Stimulated activated naive CD4-positive, alpha-beta T cell (primary cell): ENCODE measurements around the gene FHDC1.

Experiments used
- DNase-seq, 6 experiments: peaks; one replicate each; lab custom pipeline; 2025; lab: John Stamatoyannopoulos, UW

FHDC1 gene

DNA sequence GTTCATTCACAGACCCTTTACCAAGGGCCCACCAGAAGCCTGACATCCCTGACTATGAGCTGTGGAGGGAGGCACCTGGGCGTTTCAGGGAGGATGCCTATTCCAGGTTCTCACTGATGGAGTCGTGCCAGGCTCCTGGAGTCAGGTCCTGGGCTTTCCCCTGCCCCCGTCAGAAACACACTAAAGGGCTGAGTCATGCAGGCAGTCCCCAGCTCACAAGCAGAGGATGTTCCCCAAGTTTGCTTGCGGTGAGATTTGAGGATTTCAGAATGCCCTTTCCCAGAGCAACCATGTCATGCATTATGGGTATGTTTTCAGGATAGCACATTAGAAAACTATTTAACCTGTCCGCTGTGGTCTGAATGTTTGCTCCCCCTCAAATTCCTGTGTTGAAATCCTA lies 45.2 kb downstream of the FHDC1 start:
- no peak for DNase-seq

DNA sequence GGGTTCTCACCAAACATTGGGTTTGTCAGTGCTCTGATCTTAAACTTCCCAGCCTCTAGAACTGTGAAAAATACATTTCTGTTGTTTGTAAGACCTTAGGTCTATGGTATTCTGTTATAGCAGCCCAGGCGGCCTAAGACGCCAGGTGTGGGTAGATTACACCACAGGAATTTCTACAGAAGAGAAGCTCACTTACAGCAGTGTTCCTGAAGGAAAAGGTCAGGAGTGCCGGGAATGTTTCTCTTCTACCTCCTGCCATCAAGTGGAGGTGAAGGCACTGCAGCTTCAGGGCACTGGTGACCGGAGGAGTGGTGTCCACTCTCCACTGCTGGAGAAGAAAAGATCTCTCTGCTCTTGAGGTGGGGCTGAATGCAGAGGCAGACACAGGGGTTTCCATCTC lies 45.7 kb downstream of the FHDC1 start:
- DNase-seq = no peak

DNA sequence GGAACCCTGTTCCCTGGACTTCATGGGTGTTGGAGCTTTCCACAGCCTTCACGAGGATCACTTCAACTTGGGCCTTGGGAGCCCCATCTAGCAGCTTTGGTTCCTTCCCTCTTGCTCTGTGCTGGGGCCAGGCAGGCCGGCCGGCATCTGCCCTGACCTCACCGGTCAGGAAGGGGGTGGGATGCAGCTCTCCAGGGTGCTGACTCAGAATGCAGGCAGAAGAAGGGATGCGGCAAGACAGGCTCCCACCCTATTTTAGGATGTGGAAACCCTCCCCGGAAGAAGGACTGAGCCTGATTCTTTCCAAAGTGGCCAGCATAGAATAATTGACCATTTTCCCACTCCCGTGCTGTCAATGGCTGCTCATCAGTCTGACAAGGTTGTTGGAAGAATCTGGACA lies 47.1 kb downstream of the FHDC1 start:
- DNase-seq = no peak

DNA sequence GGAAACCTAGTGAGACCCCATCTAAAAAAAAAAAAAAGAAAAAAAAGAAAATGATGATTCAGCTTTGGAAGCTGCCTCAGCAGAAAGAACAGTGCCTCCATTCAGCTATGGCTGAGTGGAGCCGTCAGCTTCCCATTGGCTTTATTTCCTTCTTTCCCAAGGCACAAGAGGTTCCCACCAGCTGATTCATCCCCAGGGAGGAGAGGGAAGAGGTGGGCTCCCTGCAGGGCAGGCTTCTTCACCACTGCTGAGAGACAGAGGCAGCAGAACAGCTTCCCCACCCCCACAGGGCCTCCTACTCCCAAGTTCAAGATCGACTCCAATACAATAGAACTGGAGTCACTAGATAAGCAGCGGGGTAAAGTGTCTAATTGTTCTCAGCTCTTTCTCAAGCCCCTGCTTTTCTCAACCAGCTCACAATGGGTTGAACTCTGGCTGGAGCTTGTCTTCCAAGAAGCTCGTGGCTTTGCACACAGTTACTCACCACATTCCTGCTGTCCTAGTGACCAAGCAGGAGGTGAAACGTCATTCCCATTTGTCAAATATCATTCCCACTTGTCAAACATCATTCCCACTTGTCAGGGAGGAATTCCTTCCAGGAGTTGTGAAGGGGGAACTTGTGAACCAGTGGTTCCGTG lies 47.8 kb downstream of the FHDC1 start:
- DNase-seq = no peak

DNA sequence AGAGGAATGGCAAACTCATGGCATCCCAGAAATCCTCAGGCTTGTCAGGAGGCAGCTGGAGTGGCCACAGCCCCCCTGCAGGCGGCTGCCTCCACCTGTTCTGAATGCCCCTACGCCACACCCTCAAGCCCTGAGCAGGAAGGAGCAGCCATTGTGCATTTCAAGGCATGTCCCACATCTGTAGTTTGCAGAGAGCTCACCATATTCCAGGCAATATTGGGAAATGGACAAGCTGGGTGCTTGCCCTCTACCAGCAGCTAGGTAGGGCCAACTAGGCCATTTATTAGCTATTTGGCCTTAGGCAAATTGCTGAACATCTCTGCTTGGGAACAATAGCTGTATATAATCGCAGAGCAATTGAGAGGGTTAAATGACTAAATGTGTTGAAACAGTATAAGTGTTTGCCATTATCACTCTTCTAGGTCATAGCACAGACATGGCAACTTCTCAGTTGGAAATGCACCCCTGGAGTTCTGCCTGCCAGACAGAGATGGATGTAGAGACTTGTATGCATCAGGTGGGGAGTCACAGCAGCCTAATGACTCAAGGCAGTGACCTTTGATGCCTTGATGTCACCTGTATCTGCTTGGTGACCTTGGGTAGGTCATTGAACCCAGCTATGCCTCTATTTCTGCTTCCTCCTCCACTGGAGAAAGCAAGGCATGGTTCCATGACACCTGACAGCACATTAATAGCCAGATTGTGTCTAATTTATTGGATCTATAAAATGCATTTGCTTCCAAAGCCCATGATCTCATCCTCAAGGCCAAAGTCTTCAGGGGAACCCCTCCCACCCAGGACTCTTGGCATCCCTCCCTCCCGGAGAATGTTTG lies 52.8 kb downstream of the FHDC1 start:
- no peak for DNase-seq

DNA sequence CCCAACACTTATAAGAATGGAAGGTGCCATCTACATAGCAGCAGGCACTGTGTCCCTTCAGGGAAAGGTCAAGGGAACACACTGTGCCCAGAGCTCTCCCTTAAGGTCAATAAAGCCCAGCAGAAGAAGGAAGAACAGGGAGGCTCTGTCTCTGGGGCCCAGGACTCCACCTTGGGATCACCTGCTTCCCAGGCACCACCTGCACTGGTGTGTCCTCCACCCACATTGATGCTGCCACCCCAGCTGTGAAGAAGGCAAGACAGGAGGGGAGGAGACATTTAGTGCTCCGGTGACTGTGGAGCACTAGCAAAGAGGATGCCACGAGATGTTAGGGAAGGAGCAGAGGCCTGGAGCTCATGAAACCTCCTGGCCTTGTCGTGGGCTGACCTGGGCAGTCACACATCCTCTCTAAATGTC lies 53.4 kb downstream of the FHDC1 start:
- DNase-seq = no peak

DNA sequence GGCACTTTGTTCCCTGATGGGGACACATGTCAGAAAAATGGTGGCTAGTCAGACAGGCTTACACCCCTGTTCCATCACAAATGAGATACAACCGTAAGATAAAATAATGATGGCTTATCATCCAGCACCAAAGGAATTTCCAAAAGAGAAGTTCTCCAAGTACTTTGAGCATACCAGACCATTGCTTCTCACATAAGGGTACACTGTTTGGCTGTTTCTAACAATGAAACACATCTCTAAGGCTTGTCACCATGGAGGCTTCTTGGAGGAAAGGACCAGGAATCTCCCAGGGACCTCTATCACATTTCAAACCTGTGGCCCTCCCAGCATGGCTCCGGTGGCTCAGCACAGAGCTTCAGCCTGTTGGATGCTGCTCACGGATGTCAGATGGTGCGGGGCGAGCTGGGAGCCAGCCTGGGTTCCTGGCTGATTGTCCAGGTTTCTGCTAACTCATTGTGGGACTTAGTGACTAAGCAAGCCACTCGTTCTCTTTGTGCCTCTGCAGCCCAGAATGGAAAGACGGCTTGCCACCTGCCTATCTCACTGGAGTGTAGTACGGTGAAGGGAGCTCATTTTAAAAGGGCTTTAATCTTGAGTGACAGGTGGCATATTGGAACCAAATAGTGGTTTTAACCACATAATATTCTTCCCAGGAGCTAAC lies 54.5 kb downstream of the FHDC1 start:
- DNase-seq = no peak

DNA sequence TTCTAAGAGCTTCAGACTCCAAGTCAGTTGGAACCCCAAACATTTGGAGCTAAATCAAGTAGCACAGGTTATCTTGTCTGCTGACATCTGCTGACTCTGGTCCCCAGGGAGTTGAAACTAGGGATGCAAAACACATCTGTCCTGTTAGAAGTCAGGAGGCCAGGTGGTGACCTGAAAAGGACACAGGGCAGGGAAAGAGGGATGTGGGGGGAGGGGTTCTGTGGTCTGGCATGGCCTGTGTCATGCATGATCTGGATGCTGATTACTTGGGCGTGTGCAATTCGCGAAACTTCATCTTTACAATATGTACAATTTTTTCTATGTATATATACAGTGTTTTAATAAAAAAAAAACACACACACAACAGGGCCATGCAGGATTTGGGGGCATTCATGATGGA lies 55.3 kb downstream of the FHDC1 start:
- no peak for DNase-seq

DNA sequence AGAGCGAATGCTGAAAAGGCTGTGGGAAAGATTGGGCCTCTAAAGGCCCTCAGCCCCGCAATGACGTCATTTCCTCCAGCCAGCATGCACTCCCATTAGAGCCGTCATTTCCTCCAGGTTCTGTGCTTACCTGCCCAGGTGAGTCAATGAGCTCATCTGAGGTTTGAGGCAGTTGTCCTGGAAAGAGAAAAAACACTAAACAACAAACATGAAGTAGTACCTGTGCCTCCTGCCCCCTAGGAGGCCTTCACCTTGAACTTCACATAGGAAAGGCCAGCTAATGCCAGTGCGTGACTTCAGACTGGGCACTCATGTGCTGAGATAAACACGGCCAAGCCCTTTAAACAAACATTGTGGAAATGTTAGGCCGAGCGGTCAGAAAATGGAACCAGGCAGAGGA lies 55.9 kb downstream of the FHDC1 start:
- DNase-seq = no peak

DNA sequence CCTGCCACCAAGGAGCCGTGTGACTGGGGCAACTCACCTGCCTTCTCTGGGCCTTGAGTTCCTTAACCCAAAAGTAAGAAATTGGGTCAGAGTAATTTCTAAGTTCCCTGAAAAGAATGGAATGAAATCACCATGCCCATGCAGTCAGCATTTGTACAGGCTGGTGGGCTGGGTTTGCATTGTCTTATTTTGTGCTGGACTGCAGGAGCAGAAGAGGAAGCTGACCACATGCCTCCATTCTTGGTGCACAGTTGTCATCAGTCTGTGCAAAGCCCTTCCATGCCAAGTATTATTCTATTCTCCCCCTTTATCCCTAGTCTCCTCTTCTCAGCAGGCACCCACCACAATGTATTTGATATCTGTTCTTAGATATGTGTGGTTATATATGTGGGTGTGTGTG lies 56.3 kb downstream of the FHDC1 start:
- no peak for DNase-seq

DNA sequence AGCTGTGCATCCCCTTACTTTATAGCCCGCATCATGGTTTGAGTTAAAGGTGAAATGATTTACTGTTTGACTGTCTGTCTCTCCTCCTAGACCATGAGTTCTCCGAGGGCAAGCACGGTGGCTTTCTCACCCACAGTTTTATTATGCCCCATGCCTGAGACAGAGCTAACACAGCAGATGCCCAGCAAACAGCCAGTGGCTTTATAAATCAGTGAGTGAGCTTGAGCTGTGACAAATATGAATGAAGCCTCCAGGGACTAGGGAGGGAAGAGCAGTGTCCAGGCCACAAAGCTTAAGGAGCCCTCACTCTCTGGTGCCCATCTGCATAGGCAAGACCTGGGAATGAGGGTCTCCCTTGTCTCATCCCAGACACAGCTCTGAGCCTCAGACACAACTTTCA lies 57.9 kb downstream of the FHDC1 start:
- no peak for DNase-seq

DNA sequence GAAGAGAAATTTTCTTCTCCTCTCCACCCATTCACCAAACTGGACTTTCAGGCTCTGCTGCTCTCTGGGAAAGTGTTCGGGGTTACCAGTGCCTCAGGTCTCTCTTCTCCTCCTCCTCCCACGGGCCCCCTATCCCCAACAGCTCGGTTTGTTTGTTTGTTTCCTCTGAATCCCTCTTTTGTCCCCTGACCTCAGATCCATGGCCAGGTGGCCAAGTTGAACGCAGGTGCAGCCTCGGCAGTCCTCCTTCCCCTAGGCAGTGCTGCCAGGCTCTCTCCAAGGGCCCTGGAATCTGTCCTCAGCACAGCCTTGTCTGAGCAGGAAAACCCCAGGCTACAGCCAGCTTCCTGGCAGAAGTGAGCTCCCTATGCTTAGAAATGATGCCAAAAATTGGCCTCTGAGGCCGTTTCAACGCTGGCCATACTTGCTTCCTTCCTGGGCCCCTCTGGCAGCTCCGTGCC lies 60.0 kb downstream of the FHDC1 start:
- DNase-seq = no peak

DNA sequence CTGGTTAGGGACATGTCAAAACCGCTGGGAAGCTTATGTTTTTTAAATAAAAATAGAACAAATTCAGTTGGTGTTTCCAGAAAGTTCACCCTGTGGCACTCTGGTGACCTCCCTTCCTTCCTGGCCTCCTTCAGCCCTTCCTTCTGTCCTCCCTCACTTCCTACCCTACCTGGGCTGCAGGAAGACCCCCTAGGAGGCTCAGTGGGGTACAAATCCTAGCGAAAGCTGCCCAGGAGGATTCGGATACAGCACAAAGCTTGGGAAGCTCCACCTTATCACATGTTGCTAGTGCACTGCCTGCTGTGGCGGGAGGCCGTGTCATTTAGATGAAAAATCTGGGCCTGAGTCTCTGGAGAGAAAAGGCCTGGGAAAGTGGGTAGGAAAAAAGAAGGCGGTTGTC lies 60.5 kb downstream of the FHDC1 start:
- DNase-seq = no peak

DNA sequence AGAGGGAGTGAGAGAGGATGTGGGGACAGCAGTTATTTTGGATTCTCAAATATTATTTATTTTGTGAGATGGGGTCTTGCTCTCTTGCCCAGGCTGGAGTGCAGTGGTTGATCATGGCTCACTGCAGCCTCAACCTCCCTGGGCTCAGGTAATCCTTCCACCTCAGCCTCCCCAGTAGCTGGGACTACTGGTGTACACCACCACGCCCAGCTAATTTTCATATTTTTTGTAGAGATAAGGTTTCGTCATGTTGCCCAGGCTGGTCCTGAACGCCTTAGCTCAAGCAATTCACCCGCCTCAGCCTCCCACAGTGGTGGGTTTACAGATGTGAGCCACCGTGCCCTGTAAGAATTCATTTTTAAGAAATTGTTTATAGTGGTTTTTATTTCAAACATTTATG lies 61.2 kb downstream of the FHDC1 start:
- DNase-seq = no peak

DNA sequence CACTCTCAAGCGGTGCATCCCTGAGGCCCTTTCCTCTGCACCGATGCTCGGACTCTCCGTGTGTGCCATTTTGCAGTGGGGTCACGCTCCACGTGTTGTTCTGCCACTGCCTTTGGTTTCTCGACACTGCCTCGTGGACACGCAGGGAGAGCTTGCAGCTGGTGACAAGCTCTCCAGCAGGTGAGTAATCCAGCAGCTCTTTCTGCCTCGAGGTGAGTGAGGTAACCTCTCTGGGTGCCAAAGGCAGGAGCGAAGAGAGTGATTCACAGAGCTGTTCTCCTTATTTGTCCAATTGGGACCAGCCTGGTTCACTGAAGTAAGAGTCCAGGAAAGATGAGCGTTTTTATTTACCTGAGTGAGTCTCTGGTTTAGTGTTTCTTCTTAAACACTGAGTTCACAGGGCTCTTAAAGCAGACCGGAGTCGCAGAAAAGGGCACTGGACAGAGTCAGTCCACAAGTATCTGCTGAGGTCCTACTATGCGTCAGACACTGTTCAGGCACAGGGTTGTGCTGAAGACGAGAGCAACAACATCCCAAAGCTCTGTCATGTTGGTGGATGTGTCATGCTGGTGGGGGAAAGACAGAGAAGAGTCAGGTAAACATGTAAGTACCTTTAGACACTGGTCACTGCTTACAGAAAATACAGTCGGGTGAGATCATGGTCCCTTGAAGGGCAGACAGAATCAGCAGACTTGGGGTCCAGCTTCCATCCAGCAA lies 61.8 kb downstream of the FHDC1 start:
- DNase-seq = no peak

DNA sequence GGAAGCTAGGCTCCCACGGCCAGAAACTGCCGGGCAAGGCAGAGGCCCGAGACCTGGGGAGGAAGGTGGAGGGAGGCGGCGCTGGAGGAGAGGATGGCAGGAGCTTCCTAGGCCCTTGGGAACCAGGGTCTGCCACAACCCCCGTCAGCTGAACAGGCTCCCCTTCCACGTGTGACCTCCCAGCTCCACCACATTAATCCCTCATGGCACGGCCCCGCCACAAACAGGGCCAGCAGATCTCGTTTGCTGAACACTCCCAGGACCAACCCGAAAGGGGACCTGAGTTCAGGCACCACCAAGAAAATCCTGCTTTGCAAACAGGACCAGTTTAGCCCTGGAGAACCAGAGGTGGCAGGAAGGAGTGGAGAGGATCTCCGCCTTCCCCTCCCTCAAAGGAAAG lies 62.7 kb downstream of the FHDC1 start:
- DNase-seq = no peak

DNA sequence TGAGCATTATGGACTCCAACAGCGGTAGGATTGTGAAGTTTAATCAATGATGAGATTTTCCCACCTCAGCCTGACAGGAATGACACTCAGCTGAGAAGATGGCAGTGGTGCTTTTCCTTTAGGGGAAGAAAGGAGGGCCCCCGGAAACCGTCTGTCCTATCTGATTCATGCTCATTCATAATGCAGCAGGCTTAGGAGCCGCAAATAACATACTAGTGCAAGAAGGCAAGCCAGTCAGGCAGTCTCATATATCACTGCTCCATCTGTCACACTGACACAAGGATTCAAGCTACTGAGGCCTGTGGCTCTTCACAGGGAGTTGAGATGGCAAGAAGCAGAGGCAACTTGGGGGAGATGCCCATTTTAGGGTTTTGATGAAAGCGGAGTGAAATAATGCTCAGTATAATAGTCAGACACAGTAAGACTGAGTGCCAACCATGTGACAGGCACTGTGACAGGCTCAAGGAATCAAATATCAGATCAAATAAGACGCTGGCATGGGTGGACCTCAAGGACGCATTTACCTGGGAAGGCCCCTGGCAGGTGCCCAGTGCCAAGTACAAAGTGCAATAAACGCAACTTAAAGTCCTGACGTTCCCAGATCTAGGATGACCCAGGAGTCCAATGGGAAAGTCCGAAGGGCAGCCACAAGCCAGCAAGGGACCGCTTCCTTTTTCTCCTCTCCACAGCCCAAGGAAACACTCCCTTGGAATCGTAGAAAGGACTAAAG lies 63.4 kb downstream of the FHDC1 start:
- no peak for DNase-seq

DNA sequence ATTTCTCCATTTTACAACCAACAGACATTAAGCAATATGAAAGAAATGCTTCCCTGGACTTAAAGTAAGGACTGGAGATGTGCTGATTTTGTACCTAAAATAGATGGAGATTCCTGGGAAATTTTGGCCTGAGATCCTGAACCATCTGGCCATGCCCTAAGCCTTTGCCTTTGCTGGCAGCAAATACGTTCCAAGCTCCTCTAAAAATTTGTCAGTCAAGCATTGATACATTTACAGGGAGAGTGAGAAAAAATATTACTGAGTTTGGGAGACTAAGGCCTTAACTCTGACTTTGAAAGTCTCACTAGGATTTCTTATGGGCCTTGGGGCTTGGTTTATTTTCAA lies 63.9 kb downstream of the FHDC1 start:
- no peak for DNase-seq

DNA sequence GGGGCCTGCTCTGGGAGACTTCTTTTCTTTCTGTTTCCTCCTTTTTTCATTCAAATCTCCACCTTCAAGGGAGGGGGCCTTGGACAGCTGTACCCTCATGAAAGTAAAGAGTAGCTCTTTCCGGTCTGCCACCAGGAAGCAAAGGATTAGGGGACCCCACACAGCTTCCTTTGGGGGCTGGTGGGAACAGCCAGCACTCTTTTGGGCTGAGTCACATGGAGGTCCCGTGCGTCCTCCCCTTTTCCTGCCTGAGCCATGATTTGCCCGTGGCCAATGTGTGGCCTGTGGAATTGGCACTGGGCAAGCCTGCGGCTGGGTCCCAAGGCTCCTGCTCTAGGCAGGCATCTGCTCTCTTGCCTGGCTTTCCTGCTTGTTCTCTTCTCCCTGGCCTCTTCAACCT lies 65.5 kb downstream of the FHDC1 start:
- DNase-seq = no peak

DNA sequence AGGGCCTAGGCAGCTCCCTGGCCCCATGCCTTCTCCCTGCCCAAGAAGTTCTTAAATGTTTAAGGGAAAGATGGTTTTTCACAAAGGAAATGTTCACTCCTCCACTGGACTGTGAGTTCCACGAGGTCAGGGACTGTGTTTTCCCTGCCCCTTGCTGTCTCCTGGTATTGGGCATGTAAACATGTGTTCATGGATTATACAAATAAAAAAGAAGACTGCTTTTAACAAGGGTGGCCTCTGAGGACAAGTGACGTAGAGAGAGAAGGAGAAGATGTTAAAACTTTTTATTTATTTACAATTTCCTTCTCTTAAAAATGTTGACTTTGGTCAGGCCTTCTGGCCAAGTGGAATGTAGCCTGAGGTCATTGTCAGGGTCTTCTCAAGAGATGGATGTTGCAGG lies 66.0 kb downstream of the FHDC1 start:
- DNase-seq = no peak

DNA sequence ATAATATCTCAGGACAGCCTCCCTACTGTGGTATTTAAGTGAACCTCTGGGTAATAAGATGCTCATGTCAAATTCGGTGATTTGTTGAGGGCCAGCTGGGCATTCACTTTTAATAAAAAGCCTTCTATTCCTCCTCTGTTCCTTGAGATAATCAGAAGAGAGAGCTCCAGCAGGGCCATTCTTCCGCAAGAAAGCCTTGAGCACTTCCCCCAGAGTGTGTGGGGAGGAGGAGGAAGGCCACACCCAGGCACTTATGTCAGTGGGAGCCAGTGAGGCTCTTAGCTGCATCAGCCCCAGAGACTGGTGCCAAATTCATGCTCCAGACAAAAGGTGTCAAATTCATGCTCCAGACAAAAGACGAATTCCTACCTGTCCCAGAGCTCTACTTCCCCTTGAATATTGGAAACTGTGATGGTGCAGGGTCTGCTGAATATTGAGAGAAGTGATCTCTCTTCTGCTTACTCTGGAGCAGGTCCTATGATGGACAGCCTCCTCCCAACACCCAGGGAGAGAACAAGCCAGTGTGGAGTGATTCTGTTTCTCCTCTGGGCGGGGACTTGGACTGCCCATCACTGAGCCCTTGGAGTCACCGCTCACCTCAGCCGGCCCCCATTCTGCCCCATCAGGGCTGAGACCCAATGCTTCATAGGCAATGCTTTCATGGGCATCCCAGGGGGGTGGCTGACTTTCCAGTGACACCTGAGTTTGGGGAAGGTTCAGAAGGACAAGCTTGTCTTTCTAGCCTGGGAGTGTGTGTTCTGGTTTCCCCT lies 68.1 kb downstream of the FHDC1 start:
- no peak for DNase-seq
